HG03354 (cell line): ENCODE results near the gene ERGIC3.
"Not testable (repeated sequence)": the region's sequence is repeated elsewhere in the genome, so short reads cannot be mapped to it uniquely, and the experiment has no call there.

Experiments
- ATAC-seq: cut with Tn5 transposase; IDR thresholded peaks from one replicate; pipeline ENCODE4 v1.9.1; 2021; ENCODE audit warnings: mild to moderate bottlenecking; ENCODE audit not compliant: unreplicated experiment, poor library complexity, severe bottlenecking

ERGIC3 gene

GRCh38 chr20:35517125-35517524, 24.8 kb upstream of the ERGIC3 start:
- ATAC-seq = no peak

- not testable (repeated sequence) for ATAC-seq
Observed at GRCh38 chr20:35517767-35518166, 24.1 kb upstream of the ERGIC3 start.

- no peak for ATAC-seq
Observed at GRCh38 chr20:35518955-35519354, 22.9 kb upstream of the ERGIC3 start.

GRCh38 chr20:35523298-35523888, 18.5 kb upstream of the ERGIC3 start:
- ATAC-seq = no peak

GRCh38 chr20:35525639-35526038, 16.2 kb upstream of the ERGIC3 start:
- no peak for ATAC-seq

GRCh38 chr20:35527122-35527769, 14.6 kb upstream of the ERGIC3 start:
- ATAC-seq = no peak

- no peak for ATAC-seq
Observed at GRCh38 chr20:35529552-35529951, 12.3 kb upstream of the ERGIC3 start, which contains the start of gene C20orf173. C20orf173 (minus strand) TSS chr20:35529652; CDS start chr20:35529373, 279 bp downstream.

- no peak for ATAC-seq
Observed at GRCh38 chr20:35539756-35540212, 2.1 kb upstream of the ERGIC3 start.

GRCh38 chr20:35541118-35541782, 628 bp upstream of the ERGIC3 start:
- no peak for ATAC-seq

GRCh38 chr20:35542990-35543389, 1.1 kb downstream of the ERGIC3 start:
- ATAC-seq = no peak

- no peak for ATAC-seq
Observed at GRCh38 chr20:35544436-35544835, 2.6 kb downstream of the ERGIC3 start.

GRCh38 chr20:35544941-35545340, 3.1 kb downstream of the ERGIC3 start:
- not testable (repeated sequence) for ATAC-seq

- ATAC-seq = no peak
Observed at GRCh38 chr20:35546127-35546526, 4.2 kb downstream of the ERGIC3 start.

- ATAC-seq = no peak
Observed at GRCh38 chr20:35547329-35547728, 5.5 kb downstream of the ERGIC3 start.

- ATAC-seq = no peak
Observed at GRCh38 chr20:35551503-35551902, 9.6 kb downstream of the ERGIC3 start.

- no peak for ATAC-seq
Observed at GRCh38 chr20:35552914-35553313, 11.0 kb downstream of the ERGIC3 start.

GRCh38 chr20:35555461-35555860, 13.6 kb downstream of the ERGIC3 start:
- ATAC-seq = not testable (repeated sequence)

GRCh38 chr20:35555951-35556645, 14.2 kb downstream of the ERGIC3 start:
- no peak for ATAC-seq

- no peak for ATAC-seq
Observed at GRCh38 chr20:35556871-35557270, 15.0 kb downstream of the ERGIC3 start.

- ATAC-seq = no peak
Observed at GRCh38 chr20:35558451-35558850, 16.6 kb downstream of the ERGIC3 start.
